GM18499 (cell line): ENCODE results near the gene SYT15.
"Not testable (repeated sequence)": the region's sequence is repeated elsewhere in the genome, so short reads cannot be mapped to it uniquely, and the experiment has no call there.

ENCODE experiments used
- ATAC-seq: cut with Tn5 transposase; IDR thresholded peaks from one replicate; pipeline ENCODE4 v1.9.1; 2021; ENCODE audit warnings: moderate number of reproducible peaks; ENCODE audit not compliant: insufficient read depth, unreplicated experiment

The SYT15 gene

GRCh38 chr10:46555713-46556514 lies 23.0 kb upstream of the SYT15 start:
- ATAC-seq, result no peak

GRCh38 chr10:46556515-46557318 lies 22.2 kb upstream of the SYT15 start, which contains the start of gene GPRIN2:
GPRIN2 (minus strand) TSS chr10:46556658; CDS start chr10:46550736, 5,922 bp downstream.
- ATAC-seq, result no peak

GRCh38 chr10:46557319-46558121 lies 21.4 kb upstream of the SYT15 start:
- ATAC-seq, result no peak

GRCh38 chr10:46558122-46558391 lies 20.9 kb upstream of the SYT15 start:
- ATAC-seq, result no peak

GRCh38 chr10:46558392-46559185 lies 20.3 kb upstream of the SYT15 start:
- ATAC-seq, result no peak

- ATAC-seq, result no peak
Observed at GRCh38 chr10:46559231-46559671, 19.7 kb upstream of the SYT15 start.

GRCh38 chr10:46560381-46560780 lies 18.5 kb upstream of the SYT15 start:
- no peak for ATAC-seq

GRCh38 chr10:46560952-46561351 lies 18.0 kb upstream of the SYT15 start:
- no peak for ATAC-seq

- not testable (repeated sequence) for ATAC-seq
Observed at GRCh38 chr10:46565591-46566332, 13.2 kb upstream of the SYT15 start.

GRCh38 chr10:46567151-46567550 lies 11.8 kb upstream of the SYT15 start:
- not testable (repeated sequence) for ATAC-seq

GRCh38 chr10:46570655-46571054 lies 8.3 kb upstream of the SYT15 start:
- ATAC-seq, result not testable (repeated sequence)

GRCh38 chr10:46572765-46573164 lies 6.2 kb upstream of the SYT15 start:
- not testable (repeated sequence) for ATAC-seq

GRCh38 chr10:46573314-46573713 lies 5.6 kb upstream of the SYT15 start:
- ATAC-seq, result not testable (repeated sequence)

- ATAC-seq, result not testable (repeated sequence)
Observed at GRCh38 chr10:46573884-46574283, 5.0 kb upstream of the SYT15 start.

GRCh38 chr10:46577624-46578473 lies 1.1 kb upstream of the SYT15 start:
- not testable (repeated sequence) for ATAC-seq

GRCh38 chr10:46579378-46579777 lies 450 bp downstream of the SYT15 start:
- not testable (repeated sequence) for ATAC-seq

- ATAC-seq, result not testable (repeated sequence)
Observed at GRCh38 chr10:46581997-46582396, 3.1 kb downstream of the SYT15 start.

GRCh38 chr10:46582568-46582967 lies 3.6 kb downstream of the SYT15 start:
- not testable (repeated sequence) for ATAC-seq
